Nephron progenitor cell (in vitro differentiated cells): ENCODE results near the gene AOPEP.

Experiments
- DNase-seq: peaks from one replicate; pipeline ENCODE4 v3.0.0; 2021
- H3K27ac Mint-ChIP-seq: 2 replicates; pipeline ENCODE4 v1.8.0; 2021; ENCODE audit warnings: mild to moderate bottlenecking, moderate library complexity, mixed read lengths
- H3K27me3 Mint-ChIP-seq: 2 replicates; pipeline ENCODE4 v1.8.0; 2021; ENCODE audit warnings: mild to moderate bottlenecking, low read depth, mixed read lengths; ENCODE audit not compliant: poor library complexity
- H3K36me3 Mint-ChIP-seq: 2 replicates; pipeline ENCODE4 v1.8.0; 2021; ENCODE audit warnings: low read depth, mixed read lengths
- H3K4me1 Mint-ChIP-seq: 2 replicates; pipeline ENCODE4 v1.8.0; 2021; ENCODE audit warnings: mixed read lengths
- H3K4me3 Mint-ChIP-seq: 2 replicates; pipeline ENCODE4 v1.8.0; 2021; ENCODE audit warnings: mild to moderate bottlenecking, moderate library complexity, mixed read lengths
- H3K9me3 Mint-ChIP-seq: 2 replicates; pipeline ENCODE4 v1.8.0; 2021; ENCODE audit warnings: mild to moderate bottlenecking, moderate library complexity, mixed read lengths
- CTCF ChIP-seq: fragments of 200-600 bp; sonication (generic); IDR thresholded peaks from 2 replicates; pipeline ENCODE4 v1.5.0; 2021; ENCODE audit warnings: antibody characterized with exemption

The AOPEP gene

GRCh38 chr9:94808926-94809700 lies 82.6 kb downstream of the AOPEP start:
- Mint-ChIP-seq H3K36me3 (peaks cover 37% of the 10 kb centered on the region), H3K9me3 (no peaks in the 10 kb centered on the region), H3K4me3 (no peak overlapping the region), H3K27ac (peak overlapping the region; percentile 17), H3K4me1 (peaks cover 61% of the 10 kb centered on the region), H3K27me3 (no peaks in the 10 kb centered on the region)
- TF ChIP-seq CTCF: no peak
- DNase-seq: no peak

- Mint-ChIP-seq H3K4me3 (no peak overlapping the region), H3K27ac (no peak overlapping the region), H3K27me3 (no peaks in the 10 kb centered on the region), H3K9me3 (no peaks in the 10 kb centered on the region), H3K4me1 (peaks cover 55% of the 10 kb centered on the region), H3K36me3 (peaks cover 33% of the 10 kb centered on the region)
- no peak for TF ChIP-seq CTCF
- DNase-seq: no peak
Observed at GRCh38 chr9:94809778-94810177, 83.3 kb downstream of the AOPEP start.

GRCh38 chr9:94811074-94811473 lies 84.6 kb downstream of the AOPEP start:
- H3K27me3 Mint-ChIP-seq: no peaks in the 10 kb centered on the region
- H3K4me1 Mint-ChIP-seq: peaks cover 43% of the 10 kb centered on the region
- no peak overlapping the region for H3K4me3 Mint-ChIP-seq
- no peaks in the 10 kb centered on the region for H3K9me3 Mint-ChIP-seq
- H3K27ac Mint-ChIP-seq: no peak overlapping the region
- H3K36me3 Mint-ChIP-seq: peaks cover 30% of the 10 kb centered on the region
- TF ChIP-seq CTCF: no peak
- no peak for DNase-seq

- TF ChIP-seq CTCF: no peak
- no peak for DNase-seq
- Mint-ChIP-seq H3K4me3 (no peak overlapping the region), H3K27me3 (no peaks in the 10 kb centered on the region), H3K4me1 (peaks cover 31% of the 10 kb centered on the region), H3K9me3 (no peaks in the 10 kb centered on the region), H3K27ac (peak overlapping the region; percentile 41), H3K36me3 (peaks cover 39% of the 10 kb centered on the region)
Observed at GRCh38 chr9:94812343-94812742, 85.8 kb downstream of the AOPEP start.

- no peak for TF ChIP-seq CTCF
- H3K9me3 Mint-ChIP-seq: no peaks in the 10 kb centered on the region
- H3K27ac Mint-ChIP-seq: peak overlapping the region; percentile 3
- no peaks in the 10 kb centered on the region for H3K27me3 Mint-ChIP-seq
- no peak overlapping the region for H3K4me3 Mint-ChIP-seq
- DNase-seq: no peak
- H3K36me3 Mint-ChIP-seq: peaks cover 43% of the 10 kb centered on the region
- peaks cover 27% of the 10 kb centered on the region for H3K4me1 Mint-ChIP-seq
Observed at GRCh38 chr9:94813379-94813778, 86.9 kb downstream of the AOPEP start.
